NCI-H128 (cell line): ENCODE measurements around the gene NLRC3.
"Not testable (repeated sequence)": the region's sequence is repeated elsewhere in the genome, so short reads cannot be mapped to it uniquely, and the experiment has no call there.

ENCODE experiments used
- DNase-seq: peaks from one replicate; lab custom pipeline; 2025; ENCODE audit not compliant: unreplicated experiment; lab: John Stamatoyannopoulos, UW

Gene NLRC3

GRCh38 chr16:3515897-3516296, 61.3 kb downstream of the NLRC3 start:
- DNase-seq, result no peak

GRCh38 chr16:3514621-3515020, 62.6 kb downstream of the NLRC3 start:
- DNase-seq, result no peak

GRCh38 chr16:3513892-3514583, 63.2 kb downstream of the NLRC3 start:
- no peak for DNase-seq

GRCh38 chr16:3511286-3512180, 65.7 kb downstream of the NLRC3 start:
- DNase-seq, result no peak

GRCh38 chr16:3510416-3510815, 66.8 kb downstream of the NLRC3 start:
- DNase-seq, result no peak

- DNase-seq, result no peak
These were observed 67.7 kb downstream of the NLRC3 start for GRCh38 chr16:3509470-3509928.

- no peak for DNase-seq
These were observed 68.5 kb downstream of the NLRC3 start for GRCh38 chr16:3508736-3509135.

- DNase-seq, result no peak
These were observed 73.7 kb downstream of the NLRC3 start for GRCh38 chr16:3503523-3503922.

GRCh38 chr16:3501783-3502400, 75.3 kb downstream of the NLRC3 start:
- no peak for DNase-seq

- DNase-seq, result not testable (repeated sequence)
These were observed 75.8 kb downstream of the NLRC3 start for GRCh38 chr16:3501412-3501761.

GRCh38 chr16:3498988-3499387, 78.2 kb downstream of the NLRC3 start:
- no peak for DNase-seq

GRCh38 chr16:3497771-3498170, 79.4 kb downstream of the NLRC3 start:
- no peak for DNase-seq

GRCh38 chr16:3496386-3496785, 80.8 kb downstream of the NLRC3 start:
- no peak for DNase-seq

- no peak for DNase-seq
These were observed 82.0 kb downstream of the NLRC3 start, which contains the start of gene C16orf90 for GRCh38 chr16:3495176-3495575. Gene C16orf90, minus strand, starts transcription at chr16:3495489. Its CDS starts 68 bp downstream, at chr16:3495421.

GRCh38 chr16:3494386-3494973, 82.7 kb downstream of the NLRC3 start:
- DNase-seq, result no peak

- DNase-seq, result no peak
These were observed 84.8 kb downstream of the NLRC3 start for GRCh38 chr16:3492356-3492755.

- DNase-seq, result no peak
These were observed 86.1 kb downstream of the NLRC3 start for GRCh38 chr16:3490911-3491629.
